Effector memory CD8-positive, alpha-beta T cell (primary cell): ENCODE data around the gene VPS37C.
"Not testable (repeated sequence)": the region's sequence is repeated elsewhere in the genome, so short reads cannot be mapped to it uniquely, and the experiment has no call there.

Experiments used
- ATAC-seq: fragments of 150-1000 bp; cut with Tn5 transposase; replicated peaks from 2 replicates; pipeline ENCODE4 v1.10.0; 2021; ENCODE audit warnings: mild to moderate bottlenecking, moderate library complexity
- DNase-seq, 3 experiments: peaks; one replicate each; pipeline ENCODE4 v3.0.0; 2021
- H3K27ac Mint-ChIP-seq, 2 donors: one replicate each; pipeline ENCODE4 v1.8.0; 2022; ENCODE audit warnings: mild to moderate bottlenecking in 2 of 2, mixed read lengths in 2 of 2, moderate library complexity in 2 of 2
- H3K27me3 Mint-ChIP-seq, 2 donors: one replicate each; pipeline ENCODE4 v1.8.0; 2022; ENCODE audit warnings: mixed read lengths in 2 of 2
- H3K36me3 Mint-ChIP-seq: one replicate; pipeline ENCODE4 v1.8.0; 2022; ENCODE audit warnings: mild to moderate bottlenecking, moderate library complexity, mixed read lengths; ENCODE audit not compliant: insufficient read depth
- H3K4me1 Mint-ChIP-seq, 2 donors: one replicate each; pipeline ENCODE4 v1.8.0; 2022; ENCODE audit warnings: low read depth in 2 of 2, mixed read lengths in 2 of 2
- H3K4me3 Mint-ChIP-seq, 2 donors: one replicate each; pipeline ENCODE4 v1.8.0; 2022; ENCODE audit warnings: mild to moderate bottlenecking in 2 of 2, mixed read lengths in 2 of 2, moderate library complexity in 2 of 2
- H3K9me3 Mint-ChIP-seq, 2 donors: one replicate each; pipeline ENCODE4 v1.8.0; 2022; ENCODE audit warnings: mixed read lengths in 2 of 2

The VPS37C gene

GRCh38 chr11:61094167-61094566 lies 67.1 kb downstream of the VPS37C start:
- H3K27ac Mint-ChIP-seq, DNase-seq, H3K36me3 Mint-ChIP-seq, H3K9me3 Mint-ChIP-seq, ATAC-seq, H3K4me3 Mint-ChIP-seq: not testable (repeated sequence)
- peaks cover 18 to 19% of the 10 kb centered on the region in 2 donors for H3K4me1 Mint-ChIP-seq
- peaks cover 0 to 10% of the 10 kb centered on the region in 2 donors for H3K27me3 Mint-ChIP-seq

- ATAC-seq = no peak
Observed at GRCh38 chr11:61092908-61093763, 68.1 kb downstream of the VPS37C start.

GRCh38 chr11:61092280-61092766 lies 68.9 kb downstream of the VPS37C start:
- Mint-ChIP-seq H3K27ac (peak overlapping the region in 1 of 2 donors; percentile 74), H3K36me3 (no peaks in the 10 kb centered on the region), H3K27me3 (peaks cover 0 to 10% of the 10 kb centered on the region in 2 donors), H3K4me3 (peak overlapping the region; percentile 27 to 52), H3K4me1 (peaks cover 18 to 19% of the 10 kb centered on the region in 2 donors), H3K9me3 (no peaks in the 10 kb centered on the region)
- DNase-seq (no peak), ATAC-seq (peak; percentile 29)

More at GRCh38 chr11:61092908-61093763, 68.1 kb downstream of the VPS37C start:
- no peaks in the 10 kb centered on the region for H3K9me3 Mint-ChIP-seq
- H3K36me3 Mint-ChIP-seq = no peaks in the 10 kb centered on the region
- H3K27ac Mint-ChIP-seq = no peak overlapping the region
- H3K27me3 Mint-ChIP-seq = peaks cover 0 to 10% of the 10 kb centered on the region in 2 donors
- H3K4me1 Mint-ChIP-seq = peaks cover 18 to 19% of the 10 kb centered on the region in 2 donors
- DNase-seq = no peak
- no peak overlapping the region for H3K4me3 Mint-ChIP-seq

GRCh38 chr11:61091373-61092279 lies 69.6 kb downstream of the VPS37C start:
- peak overlapping the region; percentile 38 to 74 for H3K27ac Mint-ChIP-seq
- H3K4me1 Mint-ChIP-seq = peaks cover 18 to 19% of the 10 kb centered on the region in 2 donors
- H3K27me3 Mint-ChIP-seq = peaks cover 0 to 10% of the 10 kb centered on the region in 2 donors
- DNase-seq = no peak
- peak overlapping the region in 1 of 2 donors; percentile 52 for H3K4me3 Mint-ChIP-seq
- ATAC-seq = no peak
- no peaks in the 10 kb centered on the region for H3K36me3 Mint-ChIP-seq
- H3K9me3 Mint-ChIP-seq = no peaks in the 10 kb centered on the region

- no peak overlapping the region for H3K4me3 Mint-ChIP-seq
- H3K36me3 Mint-ChIP-seq = no peaks in the 10 kb centered on the region
- peak overlapping the region in 1 of 2 donors; percentile 38 for H3K27ac Mint-ChIP-seq
- no peak for ATAC-seq
- H3K4me1 Mint-ChIP-seq = peaks cover 18 to 19% of the 10 kb centered on the region in 2 donors
- peaks cover 0 to 10% of the 10 kb centered on the region in 2 donors for H3K27me3 Mint-ChIP-seq
- no peak for DNase-seq
- no peaks in the 10 kb centered on the region for H3K9me3 Mint-ChIP-seq
Observed at GRCh38 chr11:61090982-61091372, 70.2 kb downstream of the VPS37C start.

GRCh38 chr11:61090521-61090920 lies 70.7 kb downstream of the VPS37C start:
- ATAC-seq (no peak), DNase-seq (no peak)
- H3K36me3 Mint-ChIP-seq = no peaks in the 10 kb centered on the region
- peaks cover 0 to 7% of the 10 kb centered on the region in 2 donors for H3K27me3 Mint-ChIP-seq
- no peaks in the 10 kb centered on the region for H3K9me3 Mint-ChIP-seq
- H3K4me3 Mint-ChIP-seq = no peak overlapping the region
- H3K27ac Mint-ChIP-seq = peak overlapping the region in 1 of 2 donors; percentile 38
- peaks cover 17 to 18% of the 10 kb centered on the region in 2 donors for H3K4me1 Mint-ChIP-seq

- Mint-ChIP-seq H3K36me3 (no peaks in the 10 kb centered on the region), H3K4me3 (no peak overlapping the region), H3K27ac (no peak overlapping the region), H3K27me3 (peaks cover 0 to 1% of the 10 kb centered on the region in 2 donors), H3K9me3 (no peaks in the 10 kb centered on the region), H3K4me1 (peaks cover 13 to 16% of the 10 kb centered on the region in 2 donors)
- ATAC-seq = no peak
- no peak for DNase-seq
Observed at GRCh38 chr11:61089806-61090491, 71.3 kb downstream of the VPS37C start.

- H3K27ac Mint-ChIP-seq = peak overlapping the region in 1 of 2 donors; percentile 15
- H3K9me3 Mint-ChIP-seq = peaks cover 0 to 3% of the 10 kb centered on the region in 2 donors
- ATAC-seq (no peak), DNase-seq (no peak)
- H3K27me3 Mint-ChIP-seq = no peaks in the 10 kb centered on the region
- H3K4me3 Mint-ChIP-seq = no peak overlapping the region
- peaks cover 6% of the 10 kb centered on the region for H3K36me3 Mint-ChIP-seq
- peaks cover 19% of the 10 kb centered on the region in 2 donors for H3K4me1 Mint-ChIP-seq
Observed at GRCh38 chr11:61087426-61088119, 73.7 kb downstream of the VPS37C start.

GRCh38 chr11:61083601-61084147 lies 77.6 kb downstream of the VPS37C start:
- DNase-seq (peak; percentile 45 to 72 (median 47)), ATAC-seq (peak; percentile 89)
- H3K36me3 Mint-ChIP-seq = peaks cover 6% of the 10 kb centered on the region
- peaks cover 0 to 3% of the 10 kb centered on the region in 2 donors for H3K9me3 Mint-ChIP-seq
- H3K4me1 Mint-ChIP-seq = peaks cover 19 to 26% of the 10 kb centered on the region in 2 donors
- H3K4me3 Mint-ChIP-seq = peak overlapping the region; percentile 71 to 78
- H3K27ac Mint-ChIP-seq = peak overlapping the region; percentile 89 to 95
- H3K27me3 Mint-ChIP-seq = no peaks in the 10 kb centered on the region

GRCh38 chr11:61082931-61083531 lies 78.2 kb downstream of the VPS37C start:
- DNase-seq = peak in 1 of 3 experiments; percentile 19
- Mint-ChIP-seq H3K27ac (peak overlapping the region; percentile 89 to 95), H3K36me3 (peaks cover 6% of the 10 kb centered on the region), H3K4me1 (peaks cover 19 to 26% of the 10 kb centered on the region in 2 donors), H3K27me3 (no peaks in the 10 kb centered on the region), H3K4me3 (peak overlapping the region; percentile 71 to 78), H3K9me3 (peaks cover 0 to 3% of the 10 kb centered on the region in 2 donors)
- ATAC-seq = peak; percentile 25

- peak overlapping the region; percentile 71 to 78 for H3K4me3 Mint-ChIP-seq
Observed at GRCh38 chr11:61082062-61082870, 79.0 kb downstream of the VPS37C start.

More at GRCh38 chr11:61082062-61082870, 79.0 kb downstream of the VPS37C start:
- Mint-ChIP-seq H3K27me3 (no peaks in the 10 kb centered on the region), H3K4me1 (peaks cover 19 to 26% of the 10 kb centered on the region in 2 donors), H3K36me3 (peaks cover 6% of the 10 kb centered on the region), H3K9me3 (peaks cover 0 to 3% of the 10 kb centered on the region in 2 donors), H3K27ac (peak overlapping the region; percentile 89 to 95)
- DNase-seq (no peak), ATAC-seq (no peak)
